ENCODE results near the gene SUPT3H. TPM values are rescaled to one million over a fixed set of nuclear protein-coding genes. Genes with fewer than 3 reads are reported as not detected.

The SUPT3H gene
- total and polyA plus RNA-seq, 2 of the 8 experiments (the other 6 are each of a cell fraction or from before 2014, with no cell fraction given) = 18.8 to 23.0 TPM

- 76% methylated on average over 1 of the region's 1 CpG; no CpG with 5 or more reads in 1 of the 2 experiments for WGBS, 2 experiments (ENCODE audit: extremely low coverage in 1 of 2, insufficient coverage in 1 of 2, insufficient read length in 1 of 2, insufficient replicate concordance in 2 of 2, low coverage in 1 of 2, low lambda C conversion rate in 2 of 2, missing lambda C conversion rate in 1 of 2)
These were observed 268.2 kb downstream of the SUPT3H start for GRCh38 chr6:45109551-45109950.

More at GRCh38 chr6:45109551-45109950, 268.2 kb downstream of the SUPT3H start:
- no peak overlapping the region for H3K4ac ChIP-seq (replicated peaks; ENCODE audit: insufficient read length, low read depth, low read length)
- CTCF ChIA-PET (ENCODE audit: partially characterized antibody) = no interaction called here
- H2BK15ac ChIP-seq (ENCODE audit: low read length) = no peak overlapping the region
- no peak overlapping the region for H3K27ac ChIP-seq (ENCODE audit: low read depth, low read length)
- no peak overlapping the region for H3K23ac ChIP-seq (ENCODE audit: insufficient read length)
- H3K79me2 ChIP-seq (ENCODE audit: control insufficient read depth in 1 of 2, insufficient read depth in 2 of 2, low read length in 2 of 2) = no peaks in the 10 kb centered on the region
- FAIRE-seq (no peak), DNase-seq (ENCODE audit: low read depth in 1 of 2, low spot score in 2 of 2) (no peak)
- no peak overlapping the region for H4K91ac ChIP-seq (replicated peaks; ENCODE audit: insufficient read length, low read length)
- H3K36me3 ChIP-seq (ENCODE audit: control insufficient read depth in 2 of 4, insufficient read depth in 4 of 4, low read length in 3 of 4) = no peaks in the 10 kb centered on the region
- no peak overlapping the region for H2BK12ac ChIP-seq (ENCODE audit: low read depth, low read length)
- no peaks in the 10 kb centered on the region for H3K79me1 ChIP-seq (ENCODE audit: low read depth, low read length)
- no peak overlapping the region for H2BK5ac ChIP-seq (ENCODE audit: low read depth, low read length)
- H3K9ac ChIP-seq (replicated peaks in 1 of 4; ENCODE audit: extremely low read depth in 1 of 4, low read depth in 3 of 4, low read length in 3 of 4) = no peak overlapping the region
- H3K23me2 ChIP-seq (ENCODE audit: low read depth, low read length) = no peaks in the 10 kb centered on the region
- no peak overlapping the region for H3K18ac ChIP-seq (ENCODE audit: extremely low read depth, low read length)
- no peak overlapping the region for H2BK120ac ChIP-seq (replicated peaks; ENCODE audit: low read depth, low read length)
- no peak overlapping the region for H3K56ac ChIP-seq (replicated peaks; ENCODE audit: insufficient read length, low read depth, low read length)
- H2AK5ac ChIP-seq (ENCODE audit: low read depth, low read length) = no peak overlapping the region
- no peak overlapping the region for H4K5ac ChIP-seq (ENCODE audit: insufficient read length, low read depth, low read length)
- no peak overlapping the region for H2BK20ac ChIP-seq (ENCODE audit: low read length)
- TF ChIP-seq GTF2F1 (IDR thresholded peaks at IDR 0.05; ENCODE audit: borderline replicate concordance, low read depth, low read length) = no peak
- no peak for TF ChIP-seq RNF2 (IDR thresholded peaks at IDR 0.05; ENCODE audit: borderline replicate concordance, low read depth, low read length, missing control alignments, poor library complexity, severe bottlenecking)
- no peak for TF ChIP-seq TAF7 (optimal IDR thresholded peaks at IDR 0.05; ENCODE audit: borderline replicate concordance, low read depth, low read length)
- no peak for TF ChIP-seq SP2 (IDR thresholded peaks at IDR 0.05; ENCODE audit: low read length)
- no peak for TF ChIP-seq PHF8 (conservative IDR thresholded peaks at IDR 0.05; ENCODE audit: low read depth, low read length)
- no peaks in the 10 kb centered on the region for H3K27me3 ChIP-seq (replicated peaks in 1 of 4; ENCODE audit: control insufficient read depth in 3 of 4, extremely low read depth in 1 of 4, insufficient read depth in 3 of 4, low read length in 3 of 4)
- H3K4me2 ChIP-seq (ENCODE audit: insufficient read depth in 1 of 2, low read depth in 2 of 2, low read length in 2 of 2) = no peak overlapping the region
- POLR2A ChIA-PET (ENCODE audit: partially characterized antibody) = no interaction called here
- no peak overlapping the region for H2AFZ ChIP-seq (ENCODE audit: low read length)
- H3K14ac ChIP-seq (ENCODE audit: insufficient read length) = no peak overlapping the region
- no peaks in the 10 kb centered on the region for H3K9me3 ChIP-seq (ENCODE audit: insufficient read depth in 2 of 2, low read depth in 1 of 2, low read length in 1 of 2)
- peaks cover 0 to 4% (median 0%) of the 10 kb centered on the region in 4 experiments; a peak in 1 of 7 replicates for H3K4me1 ChIP-seq (replicated peaks in 1 of 4; ENCODE audit: control insufficient read depth in 3 of 4, insufficient read depth in 4 of 4, low read length in 3 of 4)
- H4K20me1 ChIP-seq (replicated peaks in 1 of 2; ENCODE audit: control insufficient read depth in 1 of 2, insufficient read depth in 2 of 2, low read length in 2 of 2) = no peaks in the 10 kb centered on the region
- H4K8ac ChIP-seq (ENCODE audit: extremely low read depth, insufficient read depth, low read length) = no peak overlapping the region
- H3K4me3 ChIP-seq (ENCODE audit: extremely low read depth in 1 of 4, insufficient read depth in 2 of 4, low read depth in 3 of 4, low read length in 4 of 4) = no peak overlapping the region
